Cardiac fibroblast (primary cell): ENCODE results near the gene GART.
A peak's percentile ranks its signal among the peaks of the same experiment; 100 is the strongest.

ENCODE experiments used
- DNase-seq, 2 donors: peaks; one replicate each; pipeline versions ENCODE4 v3.0.0 to v3.0.0-alpha.2; 2010; ENCODE audit warnings: low read depth in 2 of 2
- H3K4me3 ChIP-seq, 2 donors: replicated peaks in 1 of 2; 1 replicate in 1 of 2; 2 replicates in 1 of 2; pipeline ENCODE4 v1.5.1; 2011; ENCODE audit warnings: low read depth in 2 of 2, low read length in 2 of 2, mild to moderate bottlenecking in 2 of 2, moderate library complexity in 1 of 2
- TF ChIP-seq, protein P1 (sequence below): IDR thresholded peaks from one replicate; pipeline ENCODE4 v1.5.1; 2011; ENCODE audit warnings: low read depth, mild to moderate bottlenecking, low read length, inconsistent platforms

The GART gene

GRCh38 chr21:33490991-33491372 lies 50.9 kb downstream of the GART start:
- TF ChIP-seq, protein P1, sequence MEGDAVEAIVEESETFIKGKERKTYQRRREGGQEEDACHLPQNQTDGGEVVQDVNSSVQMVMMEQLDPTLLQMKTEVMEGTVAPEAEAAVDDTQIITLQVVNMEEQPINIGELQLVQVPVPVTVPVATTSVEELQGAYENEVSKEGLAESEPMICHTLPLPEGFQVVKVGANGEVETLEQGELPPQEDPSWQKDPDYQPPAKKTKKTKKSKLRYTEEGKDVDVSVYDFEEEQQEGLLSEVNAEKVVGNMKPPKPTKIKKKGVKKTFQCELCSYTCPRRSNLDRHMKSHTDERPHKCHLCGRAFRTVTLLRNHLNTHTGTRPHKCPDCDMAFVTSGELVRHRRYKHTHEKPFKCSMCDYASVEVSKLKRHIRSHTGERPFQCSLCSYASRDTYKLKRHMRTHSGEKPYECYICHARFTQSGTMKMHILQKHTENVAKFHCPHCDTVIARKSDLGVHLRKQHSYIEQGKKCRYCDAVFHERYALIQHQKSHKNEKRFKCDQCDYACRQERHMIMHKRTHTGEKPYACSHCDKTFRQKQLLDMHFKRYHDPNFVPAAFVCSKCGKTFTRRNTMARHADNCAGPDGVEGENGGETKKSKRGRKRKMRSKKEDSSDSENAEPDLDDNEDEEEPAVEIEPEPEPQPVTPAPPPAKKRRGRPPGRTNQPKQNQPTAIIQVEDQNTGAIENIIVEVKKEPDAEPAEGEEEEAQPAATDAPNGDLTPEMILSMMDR = no peak
- no peak for DNase-seq
- H3K4me3 ChIP-seq = peak overlapping the region; percentile 71 to 85

DNA sequence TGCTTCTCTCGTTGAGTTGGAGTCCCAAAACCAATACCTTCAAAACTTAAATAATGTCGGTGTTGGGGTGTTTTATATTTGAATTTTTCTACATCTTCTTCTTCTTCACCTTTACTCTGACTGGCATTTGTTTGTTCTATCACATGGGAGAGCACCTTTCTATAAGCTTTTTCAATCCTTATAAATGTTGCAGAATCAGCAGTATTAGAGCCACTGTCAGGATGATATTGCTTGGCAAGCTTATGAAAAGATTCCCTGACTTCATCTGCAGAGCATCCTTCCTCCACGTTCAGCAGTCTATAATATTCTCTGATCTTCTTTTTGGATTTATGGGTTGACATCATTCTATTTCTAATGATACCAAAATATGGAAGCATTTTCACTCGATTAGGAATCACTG lies 53.0 kb downstream of the GART start:
- TF ChIP-seq, protein P1 = no peak
- H3K4me3 ChIP-seq = no peak overlapping the region
- no peak for DNase-seq

- no peak for DNase-seq
- TF ChIP-seq, protein P1 = no peak
- H3K4me3 ChIP-seq = no peak overlapping the region
Observed at GRCh38 chr21:33487996-33488395, 53.9 kb downstream of the GART start.

- no peak for DNase-seq
- no peak overlapping the region for H3K4me3 ChIP-seq
- TF ChIP-seq, protein P1 = no peak
Observed at GRCh38 chr21:33481314-33481943, 60.5 kb downstream of the GART start.

GRCh38 chr21:33480481-33481103 lies 61.3 kb downstream of the GART start:
- H3K4me3 ChIP-seq = peak overlapping the region; percentile 73 to 80
- TF ChIP-seq, protein P1 = no peak
- no peak for DNase-seq

DNA sequence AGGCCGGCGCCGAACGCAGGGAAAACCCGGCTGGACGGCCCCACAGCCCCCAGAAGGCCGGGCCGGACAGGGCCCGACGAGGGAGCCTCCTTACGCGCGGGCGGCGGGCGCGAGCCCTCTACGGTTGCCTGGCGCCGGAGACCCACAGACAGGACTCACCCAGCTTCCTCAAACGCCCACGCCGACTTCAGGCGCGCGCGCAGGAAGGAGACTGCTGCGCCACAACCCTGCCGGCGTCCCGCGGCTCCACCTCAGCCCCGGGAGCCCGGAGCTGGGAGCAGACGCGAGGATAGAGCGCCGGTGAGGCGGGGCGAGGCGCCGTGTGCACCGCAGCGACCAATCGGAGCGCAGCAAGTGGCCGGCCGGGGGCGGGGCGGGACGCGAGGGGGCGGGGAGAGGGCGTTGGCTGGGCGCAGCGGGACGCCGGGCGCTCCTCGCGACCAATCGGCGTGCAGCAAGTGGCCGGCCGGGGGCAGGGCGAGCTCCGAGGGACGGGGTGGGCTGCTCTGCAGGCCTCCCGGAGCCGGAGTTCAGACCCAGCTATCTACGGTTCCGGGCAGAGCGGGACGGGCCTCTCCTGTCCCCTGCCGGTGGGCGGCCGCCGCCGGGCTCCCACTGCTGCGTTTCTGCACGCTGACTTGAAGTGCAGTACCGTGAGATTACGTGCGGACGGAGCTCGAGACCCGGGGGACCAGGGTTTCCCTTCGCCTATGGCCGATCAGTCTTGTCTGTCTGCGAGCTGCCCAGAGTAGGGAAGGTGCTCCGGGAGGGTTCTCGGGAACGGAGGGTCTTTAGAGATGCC lies 62.0 kb downstream of the GART start, which contains the start of gene TMEM50B:
TMEM50B (minus strand) TSS at position 296 of the 802 bp plus-strand sequence. CDS start 11,089 bp downstream, outside the sequence.
- peak within 1 kb of the TSS; percentile 73 to 83 for H3K4me3 ChIP-seq
- peak; percentile 94 to 98 for DNase-seq
- TF ChIP-seq, protein P1 = peak; percentile 35
